OCI-LY1 (cell line): ENCODE results near the gene RHPN2.

Experiments
- H2AFZ ChIP-seq: fragments of 200-600 bp; sonication (generic), shearing (Covaris generic); 2 replicates; pipeline ENCODE4 v1.6.0; 2014; ENCODE audit warnings: antibody characterized with exemption, mild to moderate bottlenecking, low read length
- H3F3A ChIP-seq: fragments of 200-600 bp; sonication (generic), shearing (Covaris generic); 2 replicates; pipeline ENCODE4 v1.6.0; 2014; ENCODE audit warnings: mild to moderate bottlenecking, antibody characterized with exemption, low read length, moderate library complexity; ENCODE audit not compliant: insufficient read depth
- H3K27ac ChIP-seq: fragments of 200-600 bp; sonication (generic); 2 replicates; pipeline ENCODE4 v1.5.1; 2014; ENCODE audit warnings: low read length, mixed run types, mild to moderate bottlenecking, low read depth; ENCODE audit not compliant: poor library complexity, severe bottlenecking
- H3K27me3 ChIP-seq: fragments of 200-600 bp; sonication (generic); 2 replicates; pipeline ENCODE4 v1.6.0; 2014; ENCODE audit warnings: antibody characterized with exemption, mild to moderate bottlenecking, low read length, moderate library complexity; ENCODE audit not compliant: insufficient read depth
- H3K36me3 ChIP-seq: fragments of 200-600 bp; sonication (generic); 2 replicates; pipeline ENCODE4 v1.6.1; 2014; ENCODE audit warnings: mild to moderate bottlenecking, antibody characterized with exemption, low read length, moderate library complexity, mixed read lengths; ENCODE audit not compliant: insufficient read depth
- H3K4me1 ChIP-seq: fragments of 200-600 bp; sonication (generic); 2 replicates; pipeline ENCODE4 v1.5.1; 2014; ENCODE audit warnings: mild to moderate bottlenecking, low read length, moderate library complexity; ENCODE audit not compliant: insufficient read depth, severe bottlenecking
- H3K4me2 ChIP-seq: fragments of 200-600 bp; sonication (generic), shearing (Covaris generic); 2 replicates; pipeline ENCODE4 v1.6.1; 2014; ENCODE audit warnings: low read length
- H3K4me3 ChIP-seq: fragments of 200-600 bp; sonication (generic); 2 replicates; pipeline ENCODE4 v1.5.1; 2014; ENCODE audit warnings: low read length, low read depth, mild to moderate bottlenecking, mixed read lengths; ENCODE audit not compliant: poor library complexity, severe bottlenecking
- H3K79me2 ChIP-seq: fragments of 200-600 bp; shearing (Covaris generic); 2 replicates; pipeline ENCODE4 v1.6.1; 2016; ENCODE audit warnings: mixed run types, low read length, mixed read lengths; ENCODE audit not compliant: insufficient read depth
- H3K9ac ChIP-seq: fragments of 200-600 bp; sonication (generic), shearing (Covaris generic); 2 replicates; pipeline ENCODE4 v1.6.1; 2014; ENCODE audit warnings: mild to moderate bottlenecking, low read length, mixed read lengths
- H3K9me2 ChIP-seq: fragments of 200-600 bp; sonication (generic), shearing (Covaris generic); 2 replicates; pipeline ENCODE4 v1.6.1; 2014; ENCODE audit warnings: low read depth, mild to moderate bottlenecking, low read length, mixed read lengths
- H3K9me3 ChIP-seq: fragments of 200-600 bp; shearing (Covaris generic); 2 replicates; pipeline ENCODE4 v1.6.1; 2014; ENCODE audit warnings: low read length, mixed read lengths
- H4K20me1 ChIP-seq: fragments of 200-600 bp; sonication (generic), shearing (Covaris generic); 2 replicates; pipeline ENCODE4 v1.6.0; 2016; ENCODE audit warnings: mild to moderate bottlenecking, low read length; ENCODE audit not compliant: insufficient read depth
- EZH2 ChIP-seq: fragments of 200-600 bp; sonication (generic), shearing (Covaris generic); IDR thresholded peaks from 2 replicates; pipeline ENCODE4 v1.8.0; 2017; ENCODE audit warnings: borderline replicate concordance, mixed run types, mild to moderate bottlenecking, antibody characterized with exemption, low read length, moderate library complexity, mixed read lengths
- TF ChIP-seq, protein P1 (sequence below): fragments of 200-600 bp; sonication (generic), shearing (Covaris generic); IDR thresholded peaks from 2 replicates; pipeline ENCODE4 v1.5.1; 2017; ENCODE audit warnings: mild to moderate bottlenecking, antibody characterized with exemption, low read length, moderate library complexity, mixed read lengths

Gene RHPN2

DNA sequence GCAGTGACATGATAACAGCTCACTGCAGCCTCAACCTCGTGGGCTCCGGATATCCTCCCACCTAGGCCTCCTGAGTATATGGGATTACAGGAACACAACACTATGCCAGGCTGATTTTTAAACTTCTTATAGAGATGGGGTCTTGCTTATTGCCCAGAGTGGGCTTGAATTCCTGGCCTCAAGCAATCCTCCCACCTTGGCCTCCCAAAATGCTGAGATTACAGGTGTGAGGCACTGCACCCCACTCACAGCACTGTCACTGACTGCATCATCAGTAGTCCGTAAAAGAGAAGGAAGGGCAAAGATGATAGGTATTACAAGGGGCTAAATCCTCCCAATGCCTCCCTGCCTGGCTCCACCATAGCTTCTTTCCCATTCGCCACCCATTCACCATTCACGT lies 4.1 kb downstream of the RHPN2 start:
- H3K27ac ChIP-seq: no peak overlapping the region
- no peaks in the 10 kb centered on the region for H3F3A ChIP-seq
- H3K9me3 ChIP-seq: no peaks in the 10 kb centered on the region
- no peak overlapping the region for H3K4me3 ChIP-seq
- H3K79me2 ChIP-seq: no peaks in the 10 kb centered on the region
- no peaks in the 10 kb centered on the region for H3K27me3 ChIP-seq
- H3K4me2 ChIP-seq: no peak overlapping the region
- H4K20me1 ChIP-seq: no peaks in the 10 kb centered on the region
- TF ChIP-seq, protein P1, sequence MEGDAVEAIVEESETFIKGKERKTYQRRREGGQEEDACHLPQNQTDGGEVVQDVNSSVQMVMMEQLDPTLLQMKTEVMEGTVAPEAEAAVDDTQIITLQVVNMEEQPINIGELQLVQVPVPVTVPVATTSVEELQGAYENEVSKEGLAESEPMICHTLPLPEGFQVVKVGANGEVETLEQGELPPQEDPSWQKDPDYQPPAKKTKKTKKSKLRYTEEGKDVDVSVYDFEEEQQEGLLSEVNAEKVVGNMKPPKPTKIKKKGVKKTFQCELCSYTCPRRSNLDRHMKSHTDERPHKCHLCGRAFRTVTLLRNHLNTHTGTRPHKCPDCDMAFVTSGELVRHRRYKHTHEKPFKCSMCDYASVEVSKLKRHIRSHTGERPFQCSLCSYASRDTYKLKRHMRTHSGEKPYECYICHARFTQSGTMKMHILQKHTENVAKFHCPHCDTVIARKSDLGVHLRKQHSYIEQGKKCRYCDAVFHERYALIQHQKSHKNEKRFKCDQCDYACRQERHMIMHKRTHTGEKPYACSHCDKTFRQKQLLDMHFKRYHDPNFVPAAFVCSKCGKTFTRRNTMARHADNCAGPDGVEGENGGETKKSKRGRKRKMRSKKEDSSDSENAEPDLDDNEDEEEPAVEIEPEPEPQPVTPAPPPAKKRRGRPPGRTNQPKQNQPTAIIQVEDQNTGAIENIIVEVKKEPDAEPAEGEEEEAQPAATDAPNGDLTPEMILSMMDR: no peak
- TF ChIP-seq EZH2: no peak
- no peaks in the 10 kb centered on the region for H3K36me3 ChIP-seq
- no peak overlapping the region for H3K9ac ChIP-seq
- no peak overlapping the region for H2AFZ ChIP-seq
- H3K4me1 ChIP-seq: peaks cover 9% of the 10 kb centered on the region
- H3K9me2 ChIP-seq: no peaks in the 10 kb centered on the region

DNA sequence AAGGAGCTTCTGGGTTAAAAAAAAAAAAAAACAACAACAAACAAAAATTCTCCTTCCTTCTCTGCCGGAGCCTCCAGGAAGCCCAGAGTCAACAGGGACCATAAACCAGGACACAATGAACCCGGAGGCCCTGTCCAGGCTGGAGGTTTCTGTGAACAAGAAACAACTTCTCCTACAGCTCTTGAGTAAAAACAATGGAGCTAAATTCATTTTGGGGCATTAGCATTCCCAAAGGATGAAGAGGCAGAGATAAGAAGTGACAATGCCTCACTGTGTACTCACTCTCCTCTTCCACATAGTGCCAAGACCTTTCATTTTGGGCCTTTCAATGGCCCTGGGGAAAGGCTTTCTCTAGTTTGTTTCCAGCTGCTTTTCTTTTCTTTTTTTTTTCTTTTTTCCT lies 9.0 kb downstream of the RHPN2 start:
- H4K20me1 ChIP-seq: no peaks in the 10 kb centered on the region
- no peak overlapping the region for H3K27ac ChIP-seq
- H3K4me1 ChIP-seq: peaks cover 5% of the 10 kb centered on the region
- no peak overlapping the region for H2AFZ ChIP-seq
- no peaks in the 10 kb centered on the region for H3K9me3 ChIP-seq
- no peak for TF ChIP-seq EZH2
- TF ChIP-seq, protein P1: no peak
- H3K4me2 ChIP-seq: no peak overlapping the region
- no peaks in the 10 kb centered on the region for H3F3A ChIP-seq
- no peaks in the 10 kb centered on the region for H3K27me3 ChIP-seq
- no peaks in the 10 kb centered on the region for H3K9me2 ChIP-seq
- H3K79me2 ChIP-seq: no peaks in the 10 kb centered on the region
- H3K36me3 ChIP-seq: 0 out of 2 replicates have a peak, but pooled peaks cover 2% of the 10 kb centered on the region
- no peak overlapping the region for H3K4me3 ChIP-seq
- no peak overlapping the region for H3K9ac ChIP-seq

GRCh38 chr19:33054623-33055022 lies 10.1 kb downstream of the RHPN2 start:
- Histone ChIP-seq H3K9me3 (no peaks in the 10 kb centered on the region), H3K79me2 (no peaks in the 10 kb centered on the region), H3K9me2 (no peaks in the 10 kb centered on the region), H2AFZ (no peak overlapping the region), H3K4me1 (peaks cover 5% of the 10 kb centered on the region), H3K4me3 (no peak overlapping the region), H4K20me1 (no peaks in the 10 kb centered on the region), H3K36me3 (0 out of 2 replicates have a peak, but pooled peaks cover 2% of the 10 kb centered on the region), H3K4me2 (no peak overlapping the region), H3K9ac (no peak overlapping the region), H3K27ac (no peak overlapping the region), H3K27me3 (no peaks in the 10 kb centered on the region), H3F3A (no peaks in the 10 kb centered on the region)
- no peak for TF ChIP-seq EZH2
- TF ChIP-seq, protein P1: no peak
